Right ventricle myocardium superior (tissue), 1 donor: ENCODE results near the gene GDI1. TPM values are rescaled to one million over a fixed set of nuclear protein-coding genes. Genes with fewer than 3 reads are reported as not detected.

ENCODE experiments used
- ATAC-seq: fragments of 200-7000 bp; cut with Tn5 transposase; one replicate; pipeline ENCODE4 v1.9.1; 2020; ENCODE audit warnings: mild to moderate bottlenecking; ENCODE audit not compliant: poor library complexity
- DNase-seq: peaks from one replicate; pipeline ENCODE4 v3.0.0-alpha.2; 2020
- intact Hi-C: fragments of 100-400 bp; cut with DNase I; formaldehyde crosslinking; loops from one replicate; pipeline ENCODE4 v1.11.2; 2022
- total RNA-seq: library from RNA; stranded (reverse); fragmentation: NEBNext Ultra II Directional; extraction: Animal tissue kit (Norgen Biotek cat#: 25700); gene quantifications from one replicate; pipeline ENCODE4 v1.2.1, GENCODE V29; 2021
- donor health status: DM: no; HTN: yes; CAD: no; lungs with severe emphysema.

Gene GDI1
- total RNA-seq, 1 donor from 2014 or later = 70.3 TPM

- intact Hi-C loops = no loop called here
- DNase-seq = no peak
- ATAC-seq = no peak
These were observed 33.5 kb downstream of the GDI1 start for GRCh38 chrX:154470434-154470833.

- ATAC-seq = no peak
- intact Hi-C loops = no loop called here
- DNase-seq = no peak
These were observed 34.1 kb downstream of the GDI1 start for GRCh38 chrX:154470914-154471568.

DNA sequence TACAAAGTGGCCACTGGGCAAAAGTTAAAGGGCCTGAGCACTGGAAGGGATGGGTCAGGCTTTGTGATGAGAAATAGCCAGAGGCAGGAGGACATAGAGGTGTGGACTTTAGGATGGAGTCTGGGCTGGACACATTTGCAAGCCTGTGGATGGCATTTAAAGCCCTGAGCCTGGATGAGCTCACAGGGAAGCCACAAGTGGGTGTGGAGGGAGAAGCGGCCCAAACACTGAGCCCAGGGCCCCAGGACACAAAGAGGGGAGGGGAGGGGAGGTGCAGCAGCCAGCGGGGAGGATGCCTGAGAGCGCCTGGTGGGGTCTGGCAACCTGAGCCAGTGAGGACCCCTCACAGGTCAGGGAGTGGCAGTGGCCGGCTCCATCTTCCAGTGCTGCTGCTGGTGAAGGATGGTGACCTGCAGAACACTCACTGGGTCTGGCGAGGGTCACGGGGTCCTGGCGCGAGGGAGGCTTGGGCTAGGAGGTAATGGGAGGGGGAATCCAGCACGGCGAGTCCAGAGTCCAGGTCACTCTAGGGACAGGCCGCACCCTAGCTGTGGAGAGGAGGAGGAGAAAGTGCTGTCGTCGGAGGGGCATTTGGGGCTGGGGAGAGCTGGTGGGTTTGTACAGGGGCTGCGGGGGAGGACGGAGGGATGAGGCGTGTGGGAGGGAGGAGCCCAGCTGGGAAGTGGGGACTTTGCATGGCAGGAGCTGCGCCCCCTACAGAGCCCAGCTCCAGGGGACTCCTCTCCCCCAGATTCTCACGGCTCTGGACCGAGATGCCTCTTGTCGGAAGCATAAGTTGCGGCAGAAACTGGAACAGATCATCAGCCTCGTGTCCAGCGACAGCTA lies 35.1 kb downstream of the GDI1 start:
- ATAC-seq = no peak
- DNase-seq = no peak
- intact Hi-C loops = no loop called here

- intact Hi-C loops = no loop called here
- DNase-seq (no peak), ATAC-seq (no peak)
These were observed 36.0 kb downstream of the GDI1 start for GRCh38 chrX:154472685-154473632.

DNA sequence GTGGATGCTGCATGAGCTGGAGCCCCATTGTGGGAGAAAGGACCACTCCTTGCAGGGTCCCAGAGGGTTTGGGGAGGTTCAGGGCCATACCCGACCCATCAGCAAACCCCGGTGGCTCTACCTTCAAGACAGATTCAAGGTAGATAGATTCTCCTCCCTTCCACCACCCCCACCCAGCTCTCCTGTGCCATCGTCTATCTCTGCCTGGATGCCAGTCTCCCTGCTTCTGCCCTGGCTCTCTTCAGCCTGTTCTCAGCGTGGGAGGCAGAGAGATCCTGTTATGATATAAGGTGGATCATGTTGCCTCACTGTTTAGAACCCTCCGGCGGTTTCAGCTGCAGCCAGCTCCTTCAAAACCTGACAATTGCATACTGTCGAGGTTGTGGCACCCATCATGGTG lies 36.7 kb downstream of the GDI1 start:
- ATAC-seq (no peak), DNase-seq (no peak)
- intact Hi-C loops = no loop called here

- DNase-seq (no peak), ATAC-seq (no peak)
- intact Hi-C loops = no loop called here
These were observed 39.9 kb downstream of the GDI1 start for GRCh38 chrX:154476821-154477220.

DNA sequence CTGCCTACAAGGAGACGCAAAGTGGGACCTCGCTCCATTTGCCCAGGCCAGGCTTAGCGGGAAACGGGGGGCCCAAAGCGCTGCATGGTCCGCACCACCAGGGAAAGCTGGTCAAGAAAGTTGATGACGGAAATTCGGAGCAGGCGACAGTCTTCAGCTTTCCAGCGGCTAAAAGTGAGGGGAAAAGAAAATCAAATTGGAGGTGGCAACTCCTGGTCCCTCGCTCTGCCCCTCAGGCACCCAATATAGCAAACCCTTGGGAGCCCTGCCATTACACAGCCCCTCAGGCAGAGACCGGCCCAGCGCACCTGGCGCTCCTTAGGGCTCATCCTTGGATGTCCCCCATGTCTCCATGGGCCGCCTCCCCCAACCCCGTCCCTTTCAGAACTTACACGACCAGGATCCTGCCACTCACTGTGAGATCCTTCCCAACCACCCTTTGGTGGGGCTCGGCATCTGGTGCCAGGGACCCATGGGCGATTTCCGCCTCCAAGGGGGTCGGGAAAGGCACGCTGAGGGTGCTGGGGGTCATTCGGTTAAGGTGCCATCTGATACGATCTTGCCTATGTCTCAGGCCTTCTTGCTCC lies 41.0 kb downstream of the GDI1 start:
- ATAC-seq (no peak), DNase-seq (no peak)
- intact Hi-C loops = no loop called here

DNA sequence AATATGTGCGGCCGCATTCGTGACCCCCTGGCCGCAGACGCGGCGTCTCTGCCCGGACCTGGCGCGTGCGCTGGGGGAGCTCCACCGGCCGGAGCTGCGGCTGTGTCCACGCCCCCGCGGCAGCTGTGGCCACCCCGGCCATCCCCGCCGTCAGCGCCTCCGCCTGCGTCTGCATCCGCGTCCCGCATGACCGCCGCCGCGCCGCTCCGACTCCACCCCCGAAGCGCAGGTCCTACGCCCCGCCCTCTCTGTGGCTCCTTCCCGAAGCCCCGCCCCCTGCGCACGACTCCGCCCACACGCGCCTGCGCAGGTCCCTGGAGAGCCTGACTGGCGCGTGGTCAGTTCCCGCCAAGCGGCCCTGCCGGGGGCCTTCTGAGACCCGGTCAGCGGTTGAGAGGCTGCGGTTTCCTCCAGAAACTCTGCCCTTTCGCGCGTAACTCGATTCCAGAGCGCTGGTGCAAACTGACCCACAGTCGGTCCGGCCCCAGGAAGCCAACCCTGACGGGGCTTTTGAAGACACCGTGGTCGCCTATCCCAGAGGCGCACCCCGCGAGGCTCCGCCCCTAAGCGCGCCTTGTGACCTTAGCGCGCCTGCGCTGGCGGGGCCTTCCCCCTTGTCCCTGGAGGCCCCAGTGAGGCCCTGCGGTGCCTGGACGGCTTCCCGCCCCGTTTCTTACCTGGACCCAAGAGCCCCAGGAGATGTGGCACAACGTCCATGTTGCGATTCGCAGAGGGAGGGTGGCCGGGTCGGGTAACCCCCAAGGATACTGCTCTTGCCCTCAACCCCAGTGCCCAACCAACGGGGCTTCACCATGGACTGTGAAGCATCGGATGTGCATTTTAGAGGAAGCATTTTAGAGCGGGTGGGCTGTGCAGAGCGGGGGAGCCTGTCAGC lies 42.0 kb downstream of the GDI1 start, which contains the start of gene LAGE3:
LAGE3 (minus strand) TSS at position 554 of the 895 bp plus-strand sequence; CDS start at position 188, 366 bp downstream.
- DNase-seq (peak; percentile 95), ATAC-seq (peak; percentile 97)
- intact Hi-C loops = no loop called here

DNA sequence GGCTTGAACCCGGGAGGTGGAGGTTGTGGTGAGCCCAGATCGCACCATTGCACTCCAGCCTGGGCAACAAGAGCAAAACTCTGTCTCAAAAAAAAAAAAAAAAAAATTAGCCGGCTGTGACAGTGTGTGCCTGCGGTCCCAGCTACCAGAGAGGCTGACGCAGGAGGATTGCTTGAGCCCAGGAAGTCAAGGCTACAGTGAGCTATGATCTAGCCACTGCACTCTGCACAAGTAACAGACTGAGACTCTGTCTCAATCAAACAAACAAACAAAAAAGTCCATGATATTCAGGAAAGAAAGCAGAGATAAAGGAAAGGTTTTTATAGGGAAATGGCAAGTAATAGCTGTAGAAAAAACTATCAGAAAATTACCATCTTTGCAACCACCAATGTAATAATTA lies 44.2 kb downstream of the GDI1 start:
- DNase-seq = no peak
- no peak for ATAC-seq
- intact Hi-C loops = no loop called here

- no peak for ATAC-seq
- DNase-seq = no peak
- intact Hi-C loops = no loop called here
These were observed 45.1 kb downstream of the GDI1 start for GRCh38 chrX:154481911-154482601.

DNA sequence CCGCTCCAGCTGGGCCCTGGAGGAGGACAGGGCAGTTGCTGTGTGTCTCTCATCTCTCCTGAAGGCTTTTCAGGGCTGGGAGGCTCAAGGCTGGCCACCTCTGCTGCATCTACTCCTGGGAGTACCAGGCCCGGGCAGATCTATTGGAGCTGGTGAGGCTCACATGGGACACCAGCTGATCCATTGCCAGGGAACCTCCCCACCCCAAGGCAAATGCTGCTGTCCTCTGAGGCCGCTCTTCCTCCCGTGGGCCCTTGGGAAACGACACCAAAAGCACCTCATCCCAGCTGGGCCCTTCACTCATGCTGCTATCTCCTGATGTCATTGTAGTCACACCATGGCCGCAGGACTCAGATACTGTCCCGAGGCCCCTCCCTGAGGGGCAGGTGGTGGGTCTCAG lies 45.8 kb downstream of the GDI1 start:
- DNase-seq (no peak), ATAC-seq (no peak)
- intact Hi-C loops = no loop called here

DNA sequence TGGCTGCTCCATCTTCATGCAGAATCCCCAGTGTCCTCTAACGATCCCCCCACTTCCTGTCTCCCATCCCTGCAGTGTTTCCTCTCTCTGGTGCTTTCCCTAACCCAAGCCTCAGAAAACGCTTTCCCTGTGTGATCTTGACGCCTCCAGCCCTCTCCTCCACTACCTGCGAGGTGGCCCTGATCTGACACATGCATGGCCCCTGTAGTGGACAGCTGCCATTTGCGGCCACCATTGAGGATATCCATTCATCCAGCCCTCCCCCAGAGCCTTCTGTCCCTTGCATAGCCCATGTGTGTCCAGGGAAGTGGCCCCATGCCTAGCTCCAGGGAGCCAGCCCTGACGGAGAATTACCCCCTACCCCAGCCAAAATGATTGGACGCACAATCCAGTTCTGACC lies 46.4 kb downstream of the GDI1 start:
- DNase-seq = no peak
- intact Hi-C loops = no loop called here
- no peak for ATAC-seq

DNA sequence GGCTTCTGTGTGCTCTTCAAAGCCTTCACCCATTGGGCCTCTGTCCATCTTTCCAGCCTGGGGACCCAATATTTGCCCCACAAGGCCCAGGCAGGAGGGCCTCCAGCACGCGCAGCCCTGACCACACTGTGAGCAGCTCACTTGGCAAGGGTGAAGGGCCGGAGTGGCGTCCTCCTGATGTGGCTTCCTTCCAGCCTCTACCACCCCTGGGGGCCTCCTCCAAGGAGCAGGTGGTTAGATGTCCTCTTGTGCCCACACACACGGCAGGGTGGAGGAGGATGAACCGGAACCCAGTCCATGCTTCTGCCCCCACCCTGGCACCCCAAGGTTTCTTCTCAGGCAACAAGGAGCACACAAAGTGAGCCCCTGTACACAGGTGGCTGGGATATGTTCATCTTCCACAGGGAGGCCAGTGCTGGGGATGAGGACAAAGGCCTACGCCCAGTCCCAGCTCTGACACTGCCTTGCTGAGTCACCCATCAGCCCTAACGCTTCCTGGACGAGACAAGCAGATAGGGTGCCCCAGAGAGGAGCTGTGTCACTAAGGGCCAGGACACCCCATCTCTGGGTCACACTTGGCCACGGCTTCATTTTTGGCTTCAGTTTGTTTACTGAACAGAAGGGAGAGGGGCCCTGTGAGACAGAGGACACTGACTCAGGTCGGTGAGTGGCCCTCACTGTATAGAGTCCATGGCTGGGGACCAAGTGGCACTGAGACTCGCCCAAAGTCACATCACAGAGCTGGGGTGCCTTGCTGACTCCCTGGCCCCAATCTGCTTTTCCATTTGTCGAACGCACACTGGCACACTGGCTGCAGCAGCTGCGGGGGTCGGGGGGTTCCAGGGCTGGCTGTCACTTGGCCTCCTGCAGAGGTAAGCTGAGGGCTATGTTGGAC lies 47.5 kb downstream of the GDI1 start:
- no peak for ATAC-seq
- no peak for DNase-seq
- intact Hi-C loops = no loop called here

- intact Hi-C loops = no loop called here
- DNase-seq = no peak
- ATAC-seq = peak; percentile 7
These were observed 48.4 kb downstream of the GDI1 start for GRCh38 chrX:154485150-154486051.

- DNase-seq = peak; percentile 62
- ATAC-seq = peak; percentile 0
- intact Hi-C loops = no loop called here
These were observed 49.1 kb downstream of the GDI1 start for GRCh38 chrX:154486052-154486395.
